AG20443 (cell line): ENCODE measurements around the gene ZNF865.
"Not testable (repeated sequence)": the region's sequence is repeated elsewhere in the genome, so short reads cannot be mapped to it uniquely, and the experiment has no call there.

Experiments used
- DNase-seq: peaks from one replicate; pipeline ENCODE4 v3.0.0; 2012; ENCODE audit warnings: low spot score, mixed read lengths

Gene ZNF865

GRCh38 chr19:55605637-55606470 is at the start of gene ZNF865:
Gene ZNF865, plus strand, starts transcription at chr19:55605647. Its CDS starts 7,972 bp downstream, at chr19:55613619.
- DNase-seq = peak; percentile 82

DNA sequence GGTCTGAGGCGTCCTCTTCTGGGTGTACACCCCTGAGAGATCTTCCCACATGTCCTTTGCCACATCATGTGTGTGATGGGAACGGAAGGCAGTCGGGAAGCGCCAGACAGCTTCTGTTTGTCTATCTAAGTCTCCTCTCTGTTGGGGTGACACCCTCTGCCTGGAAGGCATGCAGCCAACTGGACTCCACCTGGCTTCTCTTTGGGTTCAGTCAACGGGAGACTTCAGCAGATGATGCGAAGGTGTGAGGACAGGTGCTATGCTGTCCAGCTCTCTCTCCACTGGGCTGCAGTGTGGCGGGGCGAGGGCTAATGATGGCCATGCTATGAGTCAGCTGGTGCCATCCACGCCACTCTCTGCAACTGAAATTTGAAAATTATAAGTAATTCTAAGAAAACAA is 45.8 kb upstream of the ZNF865 start:
- no peak for DNase-seq

- DNase-seq = peak; percentile 73
Measured at GRCh38 chr19:55563261-55563690, 42.2 kb upstream of the ZNF865 start.

DNA sequence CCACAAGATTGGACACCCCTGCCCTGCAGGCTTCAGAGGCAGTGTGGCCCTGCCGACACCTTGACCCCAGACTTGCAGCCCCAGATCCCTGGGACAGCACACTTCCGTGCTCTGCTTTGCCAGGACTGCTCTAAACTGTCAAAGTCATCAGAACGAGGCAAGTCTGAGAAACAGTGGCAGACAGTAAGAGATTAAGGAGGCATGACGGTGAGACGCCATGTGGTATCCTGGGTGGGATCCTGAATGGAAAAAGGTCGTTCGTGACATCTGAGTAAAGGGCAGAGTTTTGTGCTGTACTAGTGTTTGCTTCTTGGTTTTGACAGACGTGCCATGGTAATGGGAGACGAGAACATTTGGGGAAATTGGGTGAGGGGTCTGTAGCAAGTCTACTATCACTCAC is 38.6 kb upstream of the ZNF865 start:
- no peak for DNase-seq

DNA sequence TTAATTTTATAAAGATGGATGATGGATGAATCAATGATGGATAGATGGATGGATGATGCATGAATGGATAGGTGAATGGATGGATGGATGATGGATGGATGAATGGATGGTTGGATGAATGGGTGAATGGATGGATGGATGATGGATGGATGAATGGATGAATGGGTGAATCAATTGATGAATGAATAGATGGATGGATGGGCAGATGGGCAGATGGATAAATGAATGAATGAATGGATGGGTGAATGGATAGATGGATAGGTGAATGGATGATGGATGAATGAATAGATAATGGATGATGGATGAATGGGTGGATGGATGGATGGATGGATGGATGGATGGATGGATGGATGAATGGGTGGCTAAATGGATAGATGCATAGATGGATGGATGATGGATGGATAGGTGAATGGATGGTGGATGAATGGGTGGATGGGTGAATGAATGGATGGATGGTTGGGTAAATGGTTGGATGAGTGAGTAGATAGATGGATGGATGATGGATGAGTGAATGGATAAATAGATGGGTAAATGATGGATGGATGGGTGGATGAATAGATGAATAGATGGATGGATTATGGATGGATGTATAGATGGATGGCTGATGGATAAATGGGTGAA is 37.6 kb upstream of the ZNF865 start:
- DNase-seq = no peak

DNA sequence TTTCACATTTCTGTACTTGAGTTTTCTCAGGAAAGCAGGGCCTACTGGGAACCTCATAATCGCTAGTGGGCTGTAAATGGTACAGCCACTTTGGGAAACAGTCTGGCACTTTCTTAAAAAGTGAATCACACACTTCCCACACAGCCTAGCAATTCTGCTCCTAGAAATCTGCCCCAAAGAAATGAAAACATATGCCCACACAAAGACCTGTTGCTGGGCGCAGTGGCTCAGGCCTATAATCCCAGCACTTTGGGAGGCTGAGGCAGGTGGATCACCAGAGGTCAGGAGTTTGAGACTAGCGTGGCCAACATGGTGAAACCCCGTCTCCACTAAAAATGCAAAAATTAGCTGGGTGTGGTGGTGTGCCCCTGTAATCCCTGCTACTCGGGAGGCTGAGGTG is 36.0 kb upstream of the ZNF865 start:
- DNase-seq = not testable (repeated sequence)

DNA sequence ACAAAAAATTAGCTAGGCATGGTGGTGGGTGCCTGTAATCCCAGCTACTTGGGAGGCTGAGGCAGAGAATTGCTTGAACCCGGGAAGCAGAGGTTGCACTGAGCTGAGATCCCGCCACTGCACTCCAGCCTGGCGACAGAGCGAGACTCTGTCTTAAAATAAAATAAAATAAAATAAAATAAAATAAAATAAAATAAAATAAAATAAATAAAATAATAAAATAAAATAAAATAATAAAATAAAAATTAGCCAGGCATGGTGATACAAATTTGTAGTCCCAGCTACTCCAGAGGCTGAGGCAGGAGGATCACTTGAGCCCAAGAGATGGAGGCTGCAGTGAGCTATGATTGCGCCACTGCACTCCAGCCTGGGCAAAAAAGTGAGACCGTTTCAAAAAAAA is 31.5 kb upstream of the ZNF865 start:
- DNase-seq = not testable (repeated sequence)

DNA sequence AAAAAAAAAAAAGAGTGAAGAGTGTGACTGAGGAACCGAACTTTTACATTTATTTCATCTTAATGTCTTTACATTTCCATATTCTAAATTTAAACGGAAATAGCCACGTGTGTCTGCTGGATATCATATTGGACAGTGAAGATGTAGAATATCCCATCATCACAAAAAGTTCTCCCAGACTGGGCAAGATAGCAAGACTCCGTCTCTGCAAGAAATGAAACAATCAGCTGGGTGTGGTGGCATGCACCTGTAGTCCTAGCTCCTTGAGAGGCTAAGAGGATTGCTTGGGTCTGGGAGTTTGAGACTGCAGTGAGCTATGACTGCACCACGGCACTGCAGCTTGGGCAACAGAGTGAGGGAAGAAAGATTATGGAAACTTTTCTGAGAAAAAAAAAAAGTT is 28.7 kb upstream of the ZNF865 start:
- no peak for DNase-seq

- no peak for DNase-seq
Measured at GRCh38 chr19:55578031-55578760, 27.3 kb upstream of the ZNF865 start.

DNA sequence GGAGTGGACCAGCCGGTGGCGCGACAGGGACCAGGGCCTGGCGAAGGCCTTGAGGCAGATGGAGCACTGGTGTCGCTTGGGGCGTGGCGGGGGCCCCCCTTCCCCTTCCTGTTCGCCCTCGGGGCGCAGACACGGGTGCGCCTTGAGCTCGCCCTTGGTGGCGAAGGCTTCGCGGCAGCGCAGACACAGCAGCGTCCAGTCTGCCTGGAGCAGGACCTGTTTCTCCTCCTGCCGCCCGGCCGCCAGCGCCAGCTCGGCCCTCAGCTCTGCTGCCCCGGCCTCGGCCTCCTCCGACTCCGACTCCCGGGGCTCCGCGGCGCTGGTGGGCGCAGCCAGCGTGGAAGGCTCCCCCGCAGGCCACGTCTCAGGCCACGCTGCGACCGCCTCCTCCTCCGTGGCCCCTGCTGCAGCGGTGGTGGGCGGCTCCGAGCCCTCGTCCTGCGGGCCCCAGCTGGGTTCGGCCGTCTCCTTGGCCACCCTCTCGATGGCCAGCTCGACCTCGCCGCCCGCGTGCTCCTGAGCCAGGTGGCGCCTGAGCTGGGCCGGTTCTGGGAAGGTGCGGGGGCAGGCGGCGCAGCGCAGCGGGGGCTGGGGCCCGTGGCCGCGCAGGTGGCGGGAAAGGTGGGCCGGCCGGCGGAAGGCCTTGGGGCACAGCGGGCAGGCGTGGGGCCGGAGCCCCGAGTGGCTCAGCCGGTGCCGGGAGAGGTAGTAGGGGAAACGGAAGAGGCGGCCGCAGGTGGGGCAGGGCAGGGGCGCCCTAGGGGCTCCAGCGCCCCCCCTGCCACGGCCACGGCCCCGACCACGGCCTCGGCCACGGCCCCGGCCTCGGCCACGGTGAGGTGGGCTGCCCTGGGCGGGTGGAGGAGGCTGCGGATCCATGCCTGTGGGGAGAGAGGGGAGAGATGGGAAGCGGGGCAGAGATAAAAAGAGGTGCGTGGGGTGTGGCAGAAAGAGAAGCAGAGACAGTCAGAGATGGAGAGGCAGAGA is 26.4 kb upstream of the ZNF865 start:
- DNase-seq = no peak

DNA sequence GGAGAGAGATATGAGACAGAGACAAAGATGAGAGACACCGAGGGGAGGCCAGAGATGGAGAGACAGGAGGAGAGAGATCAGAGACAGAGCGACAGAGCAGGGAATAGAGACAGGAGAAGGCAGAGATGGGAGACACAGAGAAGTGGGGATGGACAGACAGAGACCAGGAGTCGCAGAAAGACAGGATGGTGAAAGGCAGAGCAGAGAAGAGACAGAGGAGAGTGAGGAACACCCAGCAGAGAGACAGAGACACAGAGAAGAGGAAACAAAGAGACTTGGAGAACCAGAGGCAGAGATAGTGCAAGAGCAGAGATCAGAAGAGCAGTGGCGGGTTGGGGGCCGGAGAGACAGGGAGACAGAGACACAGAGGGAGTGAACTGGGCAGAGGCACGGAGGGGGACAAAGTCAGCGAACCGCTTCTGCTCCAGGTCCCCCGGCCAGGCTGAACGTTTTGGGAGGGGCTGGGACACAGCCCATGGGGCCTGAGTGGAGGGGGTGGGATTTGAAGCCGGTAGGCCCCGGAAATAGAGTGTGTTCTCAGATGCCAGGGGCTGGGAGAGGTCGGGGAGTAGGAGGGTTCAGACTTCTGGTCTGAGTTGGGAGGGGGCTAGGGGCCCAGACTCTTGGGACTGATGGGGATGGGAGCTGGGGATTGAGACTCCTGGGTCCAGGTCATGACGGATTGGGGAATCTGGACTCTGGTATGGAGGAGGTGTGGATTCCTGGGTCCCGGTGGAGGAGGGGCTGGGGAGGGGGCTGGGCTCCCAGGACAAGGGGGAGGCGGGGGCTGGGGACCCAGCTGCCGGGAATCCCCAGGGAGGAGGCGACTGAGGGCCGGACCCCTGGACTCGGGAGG is 25.5 kb upstream of the ZNF865 start:
- peak; percentile 36 for DNase-seq

GRCh38 chr19:55580628-55581144 is 24.8 kb upstream of the ZNF865 start, which contains the start of gene ZNF579:
Gene ZNF579, minus strand, starts transcription at chr19:55580848. Its CDS starts 1,209 bp downstream, at chr19:55579639.
- peak; percentile 94 for DNase-seq

- DNase-seq = no peak
Measured at GRCh38 chr19:55581145-55581822, 24.2 kb upstream of the ZNF865 start.

DNA sequence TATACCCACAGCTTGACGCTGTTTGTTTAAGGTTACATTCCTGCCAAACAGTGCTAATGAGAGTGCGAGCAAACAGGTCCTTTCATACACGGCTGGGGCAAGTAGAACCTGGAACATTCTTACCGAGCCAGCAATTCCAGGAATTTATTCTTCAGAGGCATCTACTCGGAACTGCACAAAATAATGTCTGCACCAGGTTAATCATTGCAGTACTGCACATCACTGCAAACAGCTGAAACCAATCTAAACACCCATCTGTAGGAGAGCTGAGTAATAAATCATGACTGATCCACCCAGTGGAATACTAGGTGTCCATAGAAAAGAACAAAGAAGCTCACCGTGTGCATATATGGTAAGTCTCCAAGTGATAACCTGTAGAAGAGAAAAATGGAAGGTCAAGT is 23.6 kb upstream of the ZNF865 start:
- DNase-seq = no peak

DNA sequence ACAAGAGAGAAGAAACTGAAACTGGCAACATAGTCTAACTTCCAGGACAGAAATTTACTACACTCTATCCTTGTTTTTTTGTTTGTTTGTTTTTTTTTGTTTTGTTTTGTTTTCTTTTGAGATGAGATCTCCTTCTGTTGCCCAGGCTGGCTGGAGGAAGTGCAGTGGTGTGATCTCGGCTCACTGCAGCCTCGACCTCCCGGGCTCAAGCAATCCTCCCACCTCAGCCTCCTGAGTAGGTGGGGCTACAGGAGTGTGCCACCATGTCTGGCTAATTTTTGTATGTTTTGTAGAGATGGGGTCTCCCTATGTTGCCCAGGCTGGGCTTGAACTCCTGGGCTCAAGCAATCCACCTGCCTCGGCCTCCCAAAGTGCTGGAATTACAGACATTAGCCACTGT is 23.2 kb upstream of the ZNF865 start:
- DNase-seq = not testable (repeated sequence)

DNA sequence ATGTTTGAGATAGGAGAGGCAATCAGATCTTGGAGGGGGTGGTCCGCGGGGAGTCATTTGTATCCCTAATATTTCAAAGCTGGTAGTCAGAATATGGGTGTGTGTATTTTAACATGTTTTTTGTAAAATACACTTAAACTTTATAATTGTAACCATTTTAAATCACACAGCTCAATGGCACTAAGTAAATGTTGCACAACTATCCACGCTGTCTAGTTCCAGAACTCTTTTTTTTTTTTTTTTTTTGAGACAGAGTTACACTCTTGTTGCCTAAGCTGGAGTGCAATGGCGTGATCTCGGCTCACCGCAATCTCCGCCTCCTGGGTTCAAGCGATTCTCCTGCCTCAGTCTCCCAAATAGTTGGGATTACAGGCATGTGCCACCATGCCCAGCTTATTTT is 21.6 kb upstream of the ZNF865 start:
- DNase-seq = not testable (repeated sequence)

DNA sequence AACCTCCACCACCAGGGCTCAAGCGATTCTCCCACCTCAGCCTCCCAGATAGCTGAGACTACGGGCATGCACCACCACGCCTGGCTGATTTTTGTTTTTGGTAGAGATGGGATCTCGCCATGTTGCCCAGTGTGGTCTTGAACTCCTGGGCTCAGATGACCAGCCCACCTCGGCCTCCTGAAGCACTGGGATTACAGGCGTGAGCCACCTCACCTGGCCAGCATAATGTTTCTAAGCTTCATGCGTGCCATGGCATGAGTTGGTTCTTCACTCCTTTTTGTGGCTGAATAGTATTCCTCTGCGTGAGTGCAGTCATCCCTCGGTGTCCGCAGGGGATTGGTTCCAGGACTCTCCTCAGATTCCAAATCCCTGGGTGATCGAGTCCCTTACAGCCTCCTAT is 20.6 kb upstream of the ZNF865 start:
- DNase-seq = no peak

DNA sequence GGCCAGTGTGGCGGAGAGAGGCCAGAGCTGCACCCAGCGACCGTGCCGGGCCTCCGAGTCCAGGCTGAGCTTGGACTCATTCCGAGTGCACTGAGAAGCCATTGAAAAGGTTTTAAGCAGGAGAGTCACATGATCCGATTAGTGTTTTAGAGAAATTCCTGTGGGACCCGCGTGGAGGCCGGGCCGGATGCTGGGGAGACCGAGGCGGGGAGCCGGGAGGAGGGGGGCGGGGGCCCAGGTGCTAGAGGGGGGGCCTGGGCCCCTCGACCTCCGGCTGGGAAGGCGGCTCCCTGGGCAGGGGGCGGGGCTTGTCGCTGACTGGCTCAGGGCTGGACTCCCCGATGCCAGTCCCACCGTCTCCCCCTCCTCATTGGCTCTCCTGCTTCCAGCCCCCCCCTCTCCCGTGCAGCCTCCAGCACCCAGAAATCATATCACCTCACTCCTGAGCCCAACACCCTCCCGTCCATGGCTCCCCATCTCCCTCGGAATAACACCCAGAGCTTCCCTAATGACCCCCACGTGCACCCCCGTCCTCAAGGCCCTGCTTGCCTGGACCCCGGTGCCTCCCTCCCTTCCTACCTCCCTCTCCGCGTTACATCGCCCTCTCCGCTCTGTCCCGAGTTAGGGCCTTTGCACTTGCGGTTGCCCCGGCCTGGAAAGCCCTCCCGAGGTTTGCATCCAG is 19.6 kb upstream of the ZNF865 start:
- DNase-seq = peak; percentile 51
